GM12878 (cell line): ENCODE measurements around the gene RAB3A. TPM values are rescaled to one million over a fixed set of nuclear protein-coding genes. Genes with fewer than 3 reads are reported as not detected.

Source experiments
- ATAC-seq: fragments of 200-7000 bp; cut with Tn5 transposase; 3 replicates; pipeline ENCODE4 v1.9.1; 2020; ENCODE audit warnings: mild to moderate bottlenecking, moderate library complexity
- BruUV-seq: library from RNA; stranded (reverse); fragments of 400-500 nt; replicated peaks from 2 replicates; lab custom pipeline; 2021; lab: Mats Ljungman, UMichigan
- CTCF ChIA-PET: fragments of 300-600 bp; sonication (Branson Sonifier 250); formaldehyde crosslinking; extraction: SDS; loops from one replicate; lab custom pipeline; 2021; ENCODE audit warnings: inconsistent platforms; lab: Yijun Ruan, JAX
- POLR2A ChIA-PET: fragments of 350-600 bp; formaldehyde crosslinking; extraction: SDS; loops from one replicate; lab custom pipeline; 2021; ENCODE audit warnings: inconsistent platforms; lab: Charles Lee
- RAD21 ChIA-PET: fragments of 300-600 bp; sonication (Branson Sonifier 250); formaldehyde crosslinking; loops from one replicate; lab custom pipeline; 2023; ENCODE audit warnings: antibody characterized with exemption; ENCODE audit not compliant: unreplicated experiment; lab: Charles Lee
- SMC1A ChIA-PET: fragments of 300-600 bp; sonication (Branson Sonifier 250); formaldehyde crosslinking; loops from one replicate; lab custom pipeline; 2023; ENCODE audit not compliant: unreplicated experiment, uncharacterized antibody; lab: Charles Lee
- DNase-seq: peaks from one replicate; pipeline ENCODE4 v3.0.0-alpha.2; 2011; ENCODE audit warnings: low read depth, low spot score
- FAIRE-seq: peaks from 3 replicates; lab custom pipeline; 2011; peaks lifted over from hg19 to GRCh38; lab: Jason Lieb, UNC
- H2AFZ ChIP-seq: 2 replicates; pipeline ENCODE4 v1.6.0; 2011; ENCODE audit warnings: low read depth, low read length, control low read depth; ENCODE audit not compliant: control insufficient read depth
- H3K27ac ChIP-seq: 2 replicates; pipeline ENCODE4 v1.5.1; 2011; ENCODE audit warnings: control low read depth; ENCODE audit not compliant: control insufficient read depth, insufficient read depth
- H3K27me3 ChIP-seq, 2 experiments: replicated peaks in 1 of 2; 2 replicates each; pipeline versions ENCODE4 v1.6.0 to v1.6.1; 2011; ENCODE audit warnings: low read length in 1 of 2; ENCODE audit not compliant: control insufficient read depth in 2 of 2, insufficient read depth in 2 of 2
- H3K36me3 ChIP-seq, 2 experiments: 2 replicates each; pipeline ENCODE4 v1.5.1; 2011; ENCODE audit warnings: low read length in 1 of 2; ENCODE audit not compliant: control insufficient read depth in 2 of 2, insufficient read depth in 2 of 2
- H3K4me1 ChIP-seq: 2 replicates; pipeline ENCODE4 v1.6.1; 2011; ENCODE audit warnings: mild to moderate bottlenecking, low read length, moderate library complexity, mixed read lengths; ENCODE audit not compliant: control insufficient read depth, insufficient read depth
- H3K4me2 ChIP-seq: 2 replicates; pipeline ENCODE4 v1.6.0; 2011; ENCODE audit warnings: control low read depth; ENCODE audit not compliant: control insufficient read depth, insufficient read depth
- H3K4me3 ChIP-seq: fragments of 200-600 bp; sonication (generic); 2 replicates; pipeline ENCODE4 v1.5.1; 2016
- H3K79me2 ChIP-seq: 2 replicates; pipeline ENCODE4 v1.6.0; 2011; ENCODE audit warnings: low read length; ENCODE audit not compliant: control insufficient read depth, insufficient read depth
- H3K9ac ChIP-seq: 2 replicates; pipeline ENCODE4 v1.8.0; 2011; ENCODE audit warnings: low read length, control low read depth, mixed read lengths; ENCODE audit not compliant: control insufficient read depth, insufficient read depth
- H3K9me3 ChIP-seq: replicated peaks from 3 replicates; pipeline ENCODE4 v1.5.1; 2011; ENCODE audit warnings: mild to moderate bottlenecking, low read length; ENCODE audit not compliant: control insufficient read depth, insufficient read depth
- H4K20me1 ChIP-seq: 2 replicates; pipeline ENCODE4 v1.6.0; 2011; ENCODE audit not compliant: control insufficient read depth, insufficient read depth
- FOS ChIP-seq: IDR thresholded peaks from 3 replicates; pipeline ENCODE4 v1.6.1; 2011; ENCODE audit warnings: borderline replicate concordance; ENCODE audit not compliant: insufficient read length; ENCODE audit errors: extremely low read depth
- KLF5 ChIP-seq: fragments of 450-650 bp; IDR thresholded peaks from 2 replicates; pipeline ENCODE4 v1.6.1; 2014; ENCODE audit warnings: mild to moderate bottlenecking; ENCODE audit not compliant: partially characterized antibody
- MYC ChIP-seq: IDR thresholded peaks from 2 replicates; pipeline ENCODE4 v1.6.1; 2011; ENCODE audit warnings: mild to moderate bottlenecking, low read length, moderate library complexity, inconsistent platforms; ENCODE audit not compliant: insufficient read depth, insufficient replicate concordance, insufficient read length, severe bottlenecking
- RB1 ChIP-seq: fragments of 450-650 bp; formaldehyde crosslinking; IDR thresholded peaks from 2 replicates; pipeline ENCODE4 v1.6.1; 2017; ENCODE audit warnings: mild to moderate bottlenecking, borderline replicate concordance
- YBX1 ChIP-seq: fragments of 450-650 bp; IDR thresholded peaks from 2 replicates; pipeline ENCODE4 v1.6.1; 2016; ENCODE audit warnings: antibody characterized with exemption
- WGBS: methylation state at CpG from one replicate; pipeline ENCODE4 v1.1.6; 2016; ENCODE audit warnings: low lambda C conversion rate; ENCODE audit not compliant: insufficient replicate concordance, insufficient coverage; ENCODE audit errors: missing lambda C conversion rate; 5-methylcytosine and 5-hydroxymethylcytosine counted together
- in situ Hi-C: fragments of 300-500 bp; cut with MboI; formaldehyde crosslinking; loops from 9 replicates; pipeline ENCODE4 v1.14.3; 2018; ENCODE audit warnings: mixed read lengths
- intact Hi-C: fragments of 100-400 bp; cut with micrococcal nuclease; formaldehyde crosslinking; loops from one replicate; pipeline ENCODE4 v1.14.2; 2022; ENCODE audit not compliant: unreplicated experiment
- polyA plus RNA-seq, 11 experiments: library from polyadenylated mRNA; depleted of rRNA in 4 of 11; unstranded in 6 of 11; stranded (reverse) in 5 of 11; fragments of >200 nt; fragmentation: Nextera tagmentation in 4 of 11; fragmentation: Illumina TruSeq in 1 of 11; extraction: Ambion mirVana in 4 of 11; extraction: Trizol in 1 of 11; gene quantifications; 1 replicate in 1 of 11; 2 replicates in 10 of 11; pipeline versions ENCODE4 v1.2.1 to v1.2.3, GENCODE V29; 2011 to 2016; ENCODE audit warnings: inconsistent platforms in 2 of 11, missing spikeins in 2 of 11, low read depth in 1 of 11
- total RNA-seq, 4 experiments: library from RNA; depleted of rRNA in 3 of 4; stranded (reverse); fragments of >200 nt in 3 of 4; fragmentation: Illumina TruSeq in 1 of 4; extraction: Trizol in 1 of 4; gene quantifications; 2 replicates each; pipeline versions ENCODE4 v1.2.1 to v1.2.3, GENCODE V29; 2013 to 2021
- TF ChIP-seq, protein P1 (sequence below): fragments of 450-650 bp; IDR thresholded peaks from 2 replicates; pipeline ENCODE4 v1.6.1; 2017; ENCODE audit warnings: mild to moderate bottlenecking
- TF ChIP-seq, protein P2 (sequence below): IDR thresholded peaks from 2 replicates; pipeline ENCODE4 v1.6.1; 2012; ENCODE audit warnings: improper control_type of control experiment, low read depth, low read length; ENCODE audit not compliant: insufficient replicate concordance

RAB3A gene
- total and polyA plus RNA-seq, 10 of the 15 experiments (the other 5 are each of a cell fraction or from before 2014, with no cell fraction given), result 0.07 to 3.5 (median 1.2) TPM; not detected in 1

DNA sequence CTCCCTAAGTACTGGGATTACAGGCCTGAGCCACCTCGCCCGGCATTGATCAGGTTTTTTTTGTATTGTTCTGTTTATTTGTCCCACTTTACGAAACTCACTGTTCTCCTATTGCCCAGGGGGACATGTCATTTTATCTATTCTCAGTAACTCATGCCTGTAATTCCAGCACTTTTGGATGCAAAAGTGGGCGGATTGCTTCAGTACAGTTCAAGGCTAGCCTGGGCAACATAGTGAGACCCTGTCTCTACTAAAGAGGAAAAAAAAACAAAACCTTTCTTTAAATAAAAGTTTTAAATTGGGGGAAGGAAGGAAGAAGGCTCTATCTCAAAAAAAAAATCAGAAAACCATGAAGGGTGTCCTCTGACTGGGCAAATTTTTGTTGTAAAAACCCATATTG is 13.6 kb downstream of the RAB3A start:
- WGBS, result 100% methylated on average over 4 of the region's 4 CpGs
- Histone ChIP-seq H3K4me1 (peaks cover 11% of the 10 kb centered on the region), H3K4me2 (no peak overlapping the region), H3K27ac (no peak overlapping the region), H3K36me3 (no peaks in the 10 kb centered on the region), H4K20me1 (no peaks in the 10 kb centered on the region), H3K27me3 (no peaks in the 10 kb centered on the region), H3K9me3 (no peaks in the 10 kb centered on the region), H3K79me2 (peaks cover 5% of the 10 kb centered on the region), H3K9ac (no peak overlapping the region), H2AFZ (no peak overlapping the region), H3K4me3 (no peak overlapping the region)
- no peak for FAIRE-seq
- ChIA-PET CTCF (no interaction called here), POLR2A (interaction anchor here (1.8 kb wide), 1 partner anchor 15 kb away, joined by 5 read pairs; no protein-coding TSS in a partner anchor), SMC1A (interaction anchor here (0.7 to 2.2 kb wide), 4 partner anchors 10 to 138 kb away, joined by 3 to 14 read pairs (median 10); partner anchors contain the start of gene IFI30), RAD21 (interaction anchor here (3.1 kb wide), 1 partner anchor 8 kb away, joined by 22 read pairs; no protein-coding TSS in a partner anchor)
- intact Hi-C loops, result no loop called here
- no peak for DNase-seq
- BruUV-seq, result no TSS peak
- TF ChIP-seq, protein P1, sequence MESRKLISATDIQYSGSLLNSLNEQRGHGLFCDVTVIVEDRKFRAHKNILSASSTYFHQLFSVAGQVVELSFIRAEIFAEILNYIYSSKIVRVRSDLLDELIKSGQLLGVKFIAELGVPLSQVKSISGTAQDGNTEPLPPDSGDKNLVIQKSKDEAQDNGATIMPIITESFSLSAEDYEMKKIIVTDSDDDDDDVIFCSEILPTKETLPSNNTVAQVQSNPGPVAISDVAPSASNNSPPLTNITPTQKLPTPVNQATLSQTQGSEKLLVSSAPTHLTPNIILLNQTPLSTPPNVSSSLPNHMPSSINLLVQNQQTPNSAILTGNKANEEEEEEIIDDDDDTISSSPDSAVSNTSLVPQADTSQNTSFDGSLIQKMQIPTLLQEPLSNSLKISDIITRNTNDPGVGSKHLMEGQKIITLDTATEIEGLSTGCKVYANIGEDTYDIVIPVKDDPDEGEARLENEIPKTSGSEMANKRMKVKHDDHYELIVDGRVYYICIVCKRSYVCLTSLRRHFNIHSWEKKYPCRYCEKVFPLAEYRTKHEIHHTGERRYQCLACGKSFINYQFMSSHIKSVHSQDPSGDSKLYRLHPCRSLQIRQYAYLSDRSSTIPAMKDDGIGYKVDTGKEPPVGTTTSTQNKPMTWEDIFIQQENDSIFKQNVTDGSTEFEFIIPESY, result no peak
- TF ChIP-seq FOS (no peak), MYC (no peak), RB1 (no peak), YBX1 (no peak), KLF5 (no peak)
- TF ChIP-seq, protein P2, sequence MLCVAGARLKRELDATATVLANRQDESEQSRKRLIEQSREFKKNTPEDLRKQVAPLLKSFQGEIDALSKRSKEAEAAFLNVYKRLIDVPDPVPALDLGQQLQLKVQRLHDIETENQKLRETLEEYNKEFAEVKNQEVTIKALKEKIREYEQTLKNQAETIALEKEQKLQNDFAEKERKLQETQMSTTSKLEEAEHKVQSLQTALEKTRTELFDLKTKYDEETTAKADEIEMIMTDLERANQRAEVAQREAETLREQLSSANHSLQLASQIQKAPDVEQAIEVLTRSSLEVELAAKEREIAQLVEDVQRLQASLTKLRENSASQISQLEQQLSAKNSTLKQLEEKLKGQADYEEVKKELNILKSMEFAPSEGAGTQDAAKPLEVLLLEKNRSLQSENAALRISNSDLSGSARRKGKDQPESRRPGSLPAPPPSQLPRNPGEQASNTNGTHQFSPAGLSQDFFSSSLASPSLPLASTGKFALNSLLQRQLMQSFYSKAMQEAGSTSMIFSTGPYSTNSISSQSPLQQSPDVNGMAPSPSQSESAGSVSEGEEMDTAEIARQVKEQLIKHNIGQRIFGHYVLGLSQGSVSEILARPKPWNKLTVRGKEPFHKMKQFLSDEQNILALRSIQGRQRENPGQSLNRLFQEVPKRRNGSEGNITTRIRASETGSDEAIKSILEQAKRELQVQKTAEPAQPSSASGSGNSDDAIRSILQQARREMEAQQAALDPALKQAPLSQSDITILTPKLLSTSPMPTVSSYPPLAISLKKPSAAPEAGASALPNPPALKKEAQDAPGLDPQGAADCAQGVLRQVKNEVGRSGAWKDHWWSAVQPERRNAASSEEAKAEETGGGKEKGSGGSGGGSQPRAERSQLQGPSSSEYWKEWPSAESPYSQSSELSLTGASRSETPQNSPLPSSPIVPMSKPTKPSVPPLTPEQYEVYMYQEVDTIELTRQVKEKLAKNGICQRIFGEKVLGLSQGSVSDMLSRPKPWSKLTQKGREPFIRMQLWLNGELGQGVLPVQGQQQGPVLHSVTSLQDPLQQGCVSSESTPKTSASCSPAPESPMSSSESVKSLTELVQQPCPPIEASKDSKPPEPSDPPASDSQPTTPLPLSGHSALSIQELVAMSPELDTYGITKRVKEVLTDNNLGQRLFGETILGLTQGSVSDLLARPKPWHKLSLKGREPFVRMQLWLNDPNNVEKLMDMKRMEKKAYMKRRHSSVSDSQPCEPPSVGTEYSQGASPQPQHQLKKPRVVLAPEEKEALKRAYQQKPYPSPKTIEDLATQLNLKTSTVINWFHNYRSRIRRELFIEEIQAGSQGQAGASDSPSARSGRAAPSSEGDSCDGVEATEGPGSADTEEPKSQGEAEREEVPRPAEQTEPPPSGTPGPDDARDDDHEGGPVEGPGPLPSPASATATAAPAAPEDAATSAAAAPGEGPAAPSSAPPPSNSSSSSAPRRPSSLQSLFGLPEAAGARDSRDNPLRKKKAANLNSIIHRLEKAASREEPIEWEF, result no peak
- no peak for ATAC-seq
- in situ Hi-C loops, result no loop called here
